Motor neuron (in vitro differentiated cells): ENCODE data around the gene OR2J2. TPM values are rescaled to one million over a fixed set of nuclear protein-coding genes. Genes with fewer than 3 reads are reported as not detected.
"Not testable (repeated sequence)": the region's sequence is repeated elsewhere in the genome, so short reads cannot be mapped to it uniquely, and the experiment has no call there.

Experiments used
- ATAC-seq, 8 experiments: fragments of 200-7000 bp; cut with Tn5 transposase; replicated peaks in 6 of 8; 2 replicates each; pipeline ENCODE4 v1.8.0; 2021; ENCODE audit warnings: mild to moderate bottlenecking in 8 of 8, moderate library complexity in 8 of 8
- H3K27ac ChIP-seq, 2 donors: fragments of 250-450 bp; sonication (Bioruptor Pico); 2 replicates each; pipeline ENCODE4 v1.9.0; 2021; ENCODE audit warnings: antibody characterized with exemption in 2 of 2, mild to moderate bottlenecking in 2 of 2, moderate library complexity in 1 of 2
- H3K4me1 ChIP-seq, 2 donors: fragments of 250-450 bp; sonication (Bioruptor Pico); replicated peaks in 1 of 2; 2 replicates each; pipeline ENCODE4 v1.6.1; 2021; ENCODE audit warnings: antibody characterized with exemption in 2 of 2, mild to moderate bottlenecking in 2 of 2, moderate library complexity in 1 of 2
- H3K4me3 ChIP-seq, 5 donors: fragments of 250-450 bp; sonication (Bioruptor Pico); 2 replicates each; pipeline ENCODE4 v1.9.0; 2021; ENCODE audit warnings: antibody characterized with exemption in 5 of 5, mild to moderate bottlenecking in 5 of 5, moderate library complexity in 4 of 5
- WGBS, 10 experiments: fragments of 450-650 bp; shearing (Covaris generic); methylation state at CpG; one replicate each; pipeline ENCODE4 v1.0.0; 2022; 5-methylcytosine and 5-hydroxymethylcytosine counted together
- in situ Hi-C, 9 experiments: fragments of 400-800 bp; cut with MboI; loops; one replicate each; pipeline ENCODE4 v1.15.0; 2021; ENCODE audit warnings: low sequenced_read_pairs in 9 of 9, low pct_unique_long_range_greater_than_20kb in 2 of 9; ENCODE audit not compliant: unreplicated experiment in 9 of 9
- total RNA-seq, 8 experiments: library from RNA; unstranded; fragments of 300-600 nt; gene quantifications; 2 replicates each; pipeline versions ENCODE4 v1.2.3 to v1.2.4, GENCODE V29; 2022

OR2J2 gene
- total RNA-seq = under 1 TPM in 1 of 8 experiments, not detected in 7; 0.24 TPM

- not testable (repeated sequence) for H3K27ac ChIP-seq, H3K4me1 ChIP-seq, H3K4me3 ChIP-seq, ATAC-seq
- in situ Hi-C loops = loop anchor here in 1 of 9 experiments (25.0 kb wide), 1 partner anchor 417 kb away; the partner anchor contains the start of gene OR2H2
- 0 to 65% (median 45%) methylated on average over 1 to 2 of the region's 2 CpGs; no CpG with 5 or more reads in 2 of the 10 experiments for WGBS, 10 experiments
Measured at GRCh38 chr6:29170607-29171006, at the start of gene OR2J2. OR2J2 (plus strand) TSS chr6:29170907; CDS start chr6:29173636, 2,729 bp downstream.

- in situ Hi-C loops = loop anchor here in 1 of 9 experiments (25.0 kb wide), 1 partner anchor 92 kb away; the partner anchor contains the start of gene OR2W1
- Histone ChIP-seq H3K27ac (no peak overlapping the region), H3K4me3 (no peak overlapping the region), H3K4me1 (no peaks in the 10 kb centered on the region)
- no peak for ATAC-seq
- whole genome bisulfite sequencing, 10 experiments = 0 to 86% (median 64%) methylated on average over 1 to 8 of the region's 15 CpGs; no CpG with 5 or more reads in 3 of the 10 experiments
Measured at GRCh38 chr6:29129326-29130012, 41.2 kb upstream of the OR2J2 start.

DNA sequence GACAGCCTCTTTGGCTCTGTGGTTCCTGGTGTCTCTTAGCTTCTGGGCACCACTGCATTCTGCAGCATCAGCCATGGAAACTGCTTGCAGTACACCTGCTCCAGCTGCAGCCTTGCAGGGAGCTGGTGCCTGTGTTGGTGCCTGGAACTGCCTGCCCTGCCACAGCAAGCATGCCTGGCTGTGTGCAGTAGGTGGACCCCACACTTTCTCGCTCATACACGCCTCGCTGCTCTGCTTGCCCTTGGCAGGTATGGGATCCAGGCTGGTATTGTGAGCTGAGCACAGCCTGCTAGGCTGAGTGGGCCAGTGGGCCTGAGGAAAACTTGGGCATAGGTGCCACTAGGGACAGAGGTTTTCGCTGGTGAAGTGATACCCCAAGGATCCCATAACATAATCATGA, 40.1 kb upstream of the OR2J2 start:
- Histone ChIP-seq H3K4me1 (no peaks in the 10 kb centered on the region), H3K4me3 (no peak overlapping the region), H3K27ac (no peak overlapping the region)
- in situ Hi-C loops = loop anchor here in 1 of 9 experiments (25.0 kb wide), 1 partner anchor 93 kb away; the partner anchor contains the start of gene OR2W1
- no peak for ATAC-seq
- WGBS, 10 experiments = 0 to 88% (median 39%) methylated on average over 1 to 4 of the region's 4 CpGs; no CpG with 5 or more reads in 2 of the 10 experiments

- no peaks in the 10 kb centered on the region for H3K4me1 ChIP-seq
- 25 to 100% (median 80%) methylated on average over 1 to 2 of the region's 2 CpGs; no CpG with 5 or more reads in 5 of the 10 experiments for WGBS, 10 experiments
- H3K4me3 ChIP-seq = no peak overlapping the region
- no peak overlapping the region for H3K27ac ChIP-seq
- in situ Hi-C loops = loop anchor here in 1 of 9 experiments (25.0 kb wide), 1 partner anchor 94 kb away; the partner anchor contains the start of gene OR2W1
- ATAC-seq = no peak
Measured at GRCh38 chr6:29131691-29132090, 39.0 kb upstream of the OR2J2 start.

GRCh38 chr6:29137724-29138123, 33.0 kb upstream of the OR2J2 start:
- no peak overlapping the region for H3K4me3 ChIP-seq
- in situ Hi-C loops = loop anchor here in 1 of 9 experiments (25.0 kb wide), 1 partner anchor 100 kb away; the partner anchor contains the start of gene OR2W1
- ATAC-seq = no peak
- H3K27ac ChIP-seq = no peak overlapping the region
- no peaks in the 10 kb centered on the region for H3K4me1 ChIP-seq
- WGBS, 10 experiments = 0 to 100% (median 74%) methylated on average over 1 to 4 of the region's 4 CpGs; no CpG with 5 or more reads in 1 of the 10 experiments

- Histone ChIP-seq H3K27ac (no peak overlapping the region), H3K4me1 (no peaks in the 10 kb centered on the region), H3K4me3 (no peak overlapping the region)
- WGBS, 10 experiments = 50 to 100% (median 86%) methylated on average over 1 of the region's 1 CpG; no CpG with 5 or more reads in 3 of the 10 experiments
- in situ Hi-C loops = loop anchor here in 1 of 9 experiments (25.0 kb wide), 1 partner anchor 104 kb away; the partner anchor contains the start of gene OR2W1
- ATAC-seq = no peak
Measured at GRCh38 chr6:29141606-29142005, 29.1 kb upstream of the OR2J2 start.

- in situ Hi-C loops = loop anchor here in 1 of 9 experiments (25.0 kb wide), 1 partner anchor 105 kb away; the partner anchor contains the start of gene OR2W1
- no peaks in the 10 kb centered on the region for H3K4me1 ChIP-seq
- no peak overlapping the region for H3K27ac ChIP-seq
- no peak for ATAC-seq
- H3K4me3 ChIP-seq = no peak overlapping the region
Measured at GRCh38 chr6:29142309-29142708, 28.4 kb upstream of the OR2J2 start.

- H3K4me1 ChIP-seq = no peaks in the 10 kb centered on the region
- no peak overlapping the region for H3K4me3 ChIP-seq
- 0 to 100% (median 0%) methylated on average over 1 to 2 of the region's 2 CpGs; no CpG with 5 or more reads in 3 of the 10 experiments for WGBS, 10 experiments
- no peak overlapping the region for H3K27ac ChIP-seq
- in situ Hi-C loops = loop anchor here in 1 of 9 experiments (25.0 kb wide), 1 partner anchor 109 kb away; the partner anchor contains the start of gene OR2W1
- no peak for ATAC-seq
Measured at GRCh38 chr6:29146179-29146578, 24.5 kb upstream of the OR2J2 start.

- no peak overlapping the region for H3K27ac ChIP-seq
- no peak overlapping the region for H3K4me3 ChIP-seq
- in situ Hi-C loops = loop anchor here in 1 of 9 experiments (25.0 kb wide), 1 partner anchor 110 kb away; the partner anchor contains the start of gene OR2W1
- 0 to 100% (median 81%) methylated on average over 2 to 3 of the region's 3 CpGs for WGBS, 10 experiments
- no peak for ATAC-seq
- no peaks in the 10 kb centered on the region for H3K4me1 ChIP-seq
Measured at GRCh38 chr6:29147074-29147473, 23.6 kb upstream of the OR2J2 start.

GRCh38 chr6:29149444-29149843, 21.3 kb upstream of the OR2J2 start:
- in situ Hi-C loops = loop anchor here in 1 of 9 experiments (25.0 kb wide), 1 partner anchor 112 kb away; the partner anchor contains the start of gene OR2W1
- not testable (repeated sequence) for H3K4me3 ChIP-seq, ATAC-seq, H3K27ac ChIP-seq, H3K4me1 ChIP-seq
- WGBS, 10 experiments = 0 to 86% (median 65%) methylated on average over 1 to 3 of the region's 3 CpGs; no CpG with 5 or more reads in 5 of the 10 experiments

DNA sequence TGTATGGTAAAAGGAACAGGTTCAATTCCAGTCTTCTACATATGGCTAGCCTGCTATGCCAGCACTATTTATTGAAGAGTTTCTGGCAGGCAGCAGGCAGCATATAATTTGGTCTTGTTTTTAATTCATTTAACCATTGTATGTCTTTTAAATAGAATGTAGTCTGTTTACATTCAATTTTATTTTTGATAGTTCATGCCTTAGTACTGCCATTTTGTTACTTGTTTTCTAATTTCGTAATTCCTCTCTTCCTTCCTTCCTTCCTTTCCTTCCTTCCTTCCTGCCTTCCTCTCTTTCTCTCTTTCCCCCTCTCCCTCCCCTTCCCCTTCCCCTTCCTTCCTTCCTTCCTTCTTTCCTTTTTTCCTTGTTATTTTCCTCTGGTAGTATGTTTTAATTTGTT, 17.6 kb upstream of the OR2J2 start:
- WGBS, 10 experiments = 0 to 76% (median 43%) methylated on average over 1 of the region's 1 CpG; no CpG with 5 or more reads in 3 of the 10 experiments
- no peak overlapping the region for H3K27ac ChIP-seq
- H3K4me1 ChIP-seq = no peaks in the 10 kb centered on the region
- no peak overlapping the region for H3K4me3 ChIP-seq
- in situ Hi-C loops = loop anchor here in 1 of 9 experiments (25.0 kb wide), 1 partner anchor 434 kb away; the partner anchor contains the start of gene OR2H2
- no peak for ATAC-seq

- not testable (repeated sequence) for H3K4me1 ChIP-seq, H3K4me3 ChIP-seq, H3K27ac ChIP-seq, ATAC-seq
- WGBS, 10 experiments = 0 to 83% (median 29%) methylated on average over 1 of the region's 1 CpG; no CpG with 5 or more reads in 4 of the 10 experiments
- in situ Hi-C loops = loop anchor here in 1 of 9 experiments (25.0 kb wide), 1 partner anchor 432 kb away; the partner anchor contains the start of gene OR2H2
Measured at GRCh38 chr6:29155182-29155581, 15.5 kb upstream of the OR2J2 start.

- WGBS, 10 experiments = 80 to 100% (median 83%) methylated on average over 1 of the region's 29 CpGs; no CpG with 5 or more reads in 7 of the 10 experiments
- in situ Hi-C loops = loop anchor here in 1 of 9 experiments (25.0 kb wide), 1 partner anchor 427 kb away; the partner anchor contains the start of gene OR2H2
- ATAC-seq, H3K27ac ChIP-seq, H3K4me3 ChIP-seq, H3K4me1 ChIP-seq: not testable (repeated sequence)
Measured at GRCh38 chr6:29159922-29160321, 10.8 kb upstream of the OR2J2 start.
